HG02943 (cell line): ENCODE results near the gene METTL13.
"Not testable (repeated sequence)": the region's sequence is repeated elsewhere in the genome, so short reads cannot be mapped to it uniquely, and the experiment has no call there.

Source experiments
- ATAC-seq: cut with Tn5 transposase; IDR thresholded peaks from one replicate; pipeline ENCODE4 v1.9.1; 2021; ENCODE audit warnings: mild to moderate bottlenecking, low read depth, moderate library complexity; ENCODE audit not compliant: unreplicated experiment

The METTL13 gene

DNA sequence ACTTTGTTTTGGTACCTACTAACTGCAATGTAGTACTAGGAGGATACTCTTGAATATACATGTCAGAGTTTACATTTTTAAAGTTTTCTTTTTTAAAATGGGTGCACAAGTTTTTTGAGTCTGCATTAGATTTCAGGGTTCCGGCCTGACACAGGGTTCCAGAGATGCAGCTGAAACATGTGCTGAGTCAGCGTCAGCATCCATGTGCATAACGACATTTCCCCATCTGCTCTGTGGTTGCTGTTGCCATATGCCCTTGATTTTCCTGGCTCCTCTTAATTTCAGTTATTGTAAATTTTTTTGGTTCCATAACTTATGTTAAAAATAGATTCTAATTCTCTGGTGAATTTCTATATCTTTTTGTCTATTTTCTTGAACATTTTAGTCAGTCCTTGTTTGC, 12.3 kb upstream of the METTL13 start:
- ATAC-seq, result no peak

DNA sequence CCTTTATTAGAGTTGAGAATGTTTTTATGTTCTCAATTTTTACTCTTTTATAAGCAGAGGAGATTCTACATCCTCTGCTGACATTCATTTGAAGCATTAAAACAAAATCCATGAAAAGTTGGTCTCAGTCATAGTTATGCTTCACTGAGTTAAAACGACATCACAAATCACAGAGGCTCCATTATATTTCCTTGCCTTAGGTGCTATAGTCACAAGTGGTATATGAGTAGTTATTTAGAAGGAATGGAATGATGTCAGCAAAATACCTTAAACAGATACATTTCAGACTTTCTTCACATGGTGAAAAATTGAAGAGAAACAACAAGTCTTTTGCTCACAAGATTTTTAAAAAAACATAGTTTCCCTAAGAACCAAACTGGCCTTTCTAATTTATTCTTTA, 11.7 kb upstream of the METTL13 start:
- ATAC-seq, result no peak

DNA sequence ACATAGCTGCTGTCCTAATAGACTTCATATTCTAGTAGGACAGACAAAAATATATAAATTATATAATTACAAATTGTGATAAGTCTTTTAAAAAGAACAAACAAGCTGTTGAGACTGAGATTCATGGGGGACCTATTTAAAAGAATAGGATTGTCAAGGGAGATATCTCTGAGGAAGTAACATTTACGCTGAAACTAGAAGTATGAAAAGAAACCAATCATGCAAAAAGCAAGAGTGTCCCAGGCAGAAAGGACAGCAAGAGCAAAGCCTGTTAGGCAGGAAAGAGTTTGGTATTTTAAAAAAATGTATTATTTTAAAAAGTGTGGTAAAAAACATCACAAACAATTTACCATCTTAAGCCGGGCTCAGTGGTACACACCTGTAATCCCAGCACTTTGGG, 9.1 kb upstream of the METTL13 start:
- ATAC-seq, result no peak

DNA sequence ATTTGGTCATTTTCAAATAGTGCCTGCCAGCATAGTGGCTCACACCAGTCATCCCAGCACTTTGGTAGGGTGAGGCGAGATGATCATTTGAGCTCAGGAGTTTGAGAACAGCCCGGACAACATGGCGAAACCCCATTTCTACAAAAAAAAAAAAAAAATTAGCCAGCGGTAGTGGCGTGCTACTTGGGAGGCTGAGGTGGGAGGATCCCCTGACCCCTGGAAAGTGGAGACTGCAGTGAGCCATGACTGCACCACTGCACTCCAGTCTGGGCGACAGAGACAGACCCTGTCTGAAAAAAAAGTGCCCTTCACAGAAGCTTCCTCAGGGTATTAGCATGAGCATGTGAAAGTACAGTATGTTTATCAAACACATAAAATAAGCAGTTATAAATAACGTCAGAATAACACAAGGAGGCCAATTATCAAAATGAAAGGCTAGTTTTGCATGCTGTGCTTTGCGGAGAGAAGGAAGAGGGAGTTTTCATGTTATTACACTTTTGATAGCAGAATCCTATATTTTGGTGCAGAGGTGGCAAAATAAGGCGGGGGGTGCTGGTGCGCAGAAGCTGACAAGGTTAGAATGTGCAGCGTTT, 781 bp upstream of the METTL13 start:
- ATAC-seq, result peak; percentile 0

DNA sequence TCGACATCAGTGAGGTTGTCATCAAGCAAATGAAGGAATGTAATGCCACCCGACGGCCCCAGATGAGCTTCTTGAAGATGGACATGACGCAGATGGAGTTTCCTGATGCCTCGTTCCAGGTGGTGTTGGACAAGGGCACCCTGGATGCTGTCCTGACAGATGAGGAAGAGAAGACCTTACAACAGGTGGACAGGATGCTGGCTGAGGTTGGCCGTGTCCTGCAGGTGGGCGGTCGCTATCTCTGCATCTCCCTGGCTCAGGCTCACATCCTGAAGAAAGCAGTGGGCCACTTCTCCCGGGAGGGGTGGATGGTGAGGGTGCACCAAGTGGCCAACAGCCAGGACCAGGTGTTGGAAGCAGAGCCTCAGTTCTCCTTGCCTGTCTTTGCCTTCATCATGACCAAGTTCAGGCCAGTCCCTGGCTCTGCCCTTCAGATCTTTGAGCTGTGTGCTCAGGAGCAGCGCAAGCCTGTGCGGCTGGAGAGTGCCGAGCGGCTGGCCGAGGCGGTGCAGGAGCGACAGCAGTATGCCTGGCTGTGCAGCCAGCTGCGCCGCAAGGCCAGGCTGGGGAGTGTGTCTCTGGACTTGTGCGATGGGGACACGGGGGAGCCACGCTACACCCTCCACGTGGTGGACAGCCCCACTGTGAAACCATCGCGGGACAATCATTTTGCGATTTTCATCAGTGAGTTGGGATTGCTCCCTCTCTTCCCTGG, 2.5 kb downstream of the METTL13 start:
- no peak for ATAC-seq

DNA sequence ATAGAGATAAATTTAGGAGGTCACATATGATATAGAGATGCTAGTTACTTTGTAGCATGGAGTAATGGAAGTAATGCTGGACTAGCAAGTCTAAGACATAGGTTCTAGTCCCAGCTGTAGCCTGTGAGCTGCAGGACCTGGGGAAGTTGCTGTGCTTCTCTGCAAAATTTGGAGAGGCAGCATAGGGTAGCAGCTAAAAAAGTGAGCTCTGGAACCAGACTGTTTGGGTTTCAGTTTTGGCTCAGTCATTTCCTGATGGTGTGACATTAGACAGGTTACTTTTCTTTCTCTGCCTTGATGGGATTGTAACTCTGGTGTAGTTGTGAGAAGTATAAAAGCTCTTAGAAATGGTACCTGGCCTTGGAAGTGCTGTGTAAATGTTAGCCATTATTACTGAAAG, 3.3 kb downstream of the METTL13 start:
- no peak for ATAC-seq

DNA sequence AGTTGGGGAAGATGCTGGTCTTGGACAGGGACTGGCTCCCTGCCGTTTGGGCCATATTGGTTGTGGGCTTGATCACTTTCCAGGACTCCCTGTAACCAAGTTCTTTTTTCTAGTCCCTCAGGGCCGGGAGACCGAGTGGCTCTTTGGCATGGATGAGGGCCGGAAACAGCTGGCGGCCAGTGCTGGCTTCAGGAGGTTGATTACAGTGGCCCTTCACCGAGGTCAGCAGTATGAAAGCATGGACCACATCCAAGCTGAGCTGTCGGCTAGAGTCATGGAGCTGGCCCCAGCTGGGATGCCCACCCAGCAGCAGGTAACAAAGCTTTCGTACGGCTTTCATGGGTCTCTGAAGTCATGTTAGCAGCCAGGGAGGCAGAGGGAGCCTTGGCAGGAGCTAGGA, 4.3 kb downstream of the METTL13 start:
- no peak for ATAC-seq

DNA sequence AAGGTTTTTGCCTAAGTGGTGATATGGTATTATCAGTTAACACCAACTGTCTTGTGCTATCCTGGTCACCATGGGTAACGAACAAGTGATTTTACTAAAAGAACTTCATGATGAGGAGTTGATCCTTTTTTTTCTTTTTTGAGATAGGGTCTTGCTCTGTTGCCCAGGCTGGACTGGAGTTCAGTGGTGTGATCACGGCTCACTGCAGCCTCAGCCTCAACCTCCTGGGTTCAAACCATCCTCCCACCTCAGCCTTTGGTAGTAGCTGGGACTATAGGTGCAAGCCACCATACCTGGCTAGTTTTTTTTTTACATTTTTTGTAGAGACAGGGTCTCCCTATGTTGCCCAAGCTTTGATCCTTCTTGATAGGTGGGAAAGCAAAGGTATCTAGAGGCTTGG, 5.1 kb downstream of the METTL13 start:
- no peak for ATAC-seq

DNA sequence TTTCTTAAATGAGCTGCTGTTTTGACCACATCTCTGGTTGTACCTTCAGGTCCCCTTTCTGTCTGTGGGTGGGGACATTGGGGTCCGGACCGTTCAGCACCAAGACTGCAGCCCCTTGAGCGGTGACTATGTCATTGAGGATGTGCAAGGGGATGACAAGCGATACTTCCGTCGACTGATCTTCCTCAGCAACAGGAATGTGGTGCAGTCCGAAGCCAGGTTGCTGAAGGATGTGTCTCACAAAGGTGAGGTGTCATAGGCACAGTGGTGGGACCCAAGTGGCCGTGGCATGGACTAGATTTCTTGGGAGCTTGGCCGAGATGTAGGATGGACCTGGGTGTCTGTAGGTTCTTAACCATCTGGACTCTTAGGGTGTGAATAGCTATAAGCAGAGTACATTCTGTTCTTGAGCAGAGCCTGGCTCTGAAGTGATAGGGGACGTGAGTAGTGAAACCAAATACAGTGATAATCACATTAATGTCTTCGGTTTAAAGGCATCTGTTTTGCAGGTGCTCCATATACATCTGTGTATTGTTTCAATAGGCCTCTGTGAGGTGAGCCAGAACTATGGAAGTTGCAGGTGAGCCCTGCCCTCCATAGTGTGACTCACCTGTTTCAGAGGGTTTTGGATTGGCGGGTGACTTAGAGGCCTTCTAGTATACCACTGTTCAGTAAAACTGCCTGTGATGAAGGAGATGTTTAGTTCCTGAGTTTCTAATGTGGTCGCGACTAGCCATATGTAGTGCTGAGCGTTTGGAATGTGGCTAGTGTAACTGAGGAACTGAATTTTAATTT, 6.4 kb downstream of the METTL13 start:
- ATAC-seq, result no peak

DNA sequence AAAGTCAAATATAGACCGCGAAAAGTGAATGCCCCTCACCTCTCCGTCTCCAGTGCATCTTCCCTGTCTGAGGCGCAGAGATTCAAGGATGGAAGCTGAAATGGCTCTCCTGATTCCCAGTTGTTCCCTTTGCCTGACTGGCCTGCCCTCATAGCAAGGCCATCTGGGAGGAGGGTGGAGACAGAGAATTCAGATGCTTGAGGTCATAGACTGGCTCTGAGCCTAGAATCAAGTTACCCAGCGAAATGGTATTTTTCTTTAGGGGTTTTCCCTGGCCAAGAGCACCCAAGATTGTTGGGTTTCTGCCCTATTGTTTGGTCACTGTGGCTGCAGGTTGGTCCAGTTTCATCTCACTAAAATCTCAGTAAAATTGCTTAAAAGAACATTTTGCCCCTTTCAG, 7.2 kb downstream of the METTL13 start:
- no peak for ATAC-seq

DNA sequence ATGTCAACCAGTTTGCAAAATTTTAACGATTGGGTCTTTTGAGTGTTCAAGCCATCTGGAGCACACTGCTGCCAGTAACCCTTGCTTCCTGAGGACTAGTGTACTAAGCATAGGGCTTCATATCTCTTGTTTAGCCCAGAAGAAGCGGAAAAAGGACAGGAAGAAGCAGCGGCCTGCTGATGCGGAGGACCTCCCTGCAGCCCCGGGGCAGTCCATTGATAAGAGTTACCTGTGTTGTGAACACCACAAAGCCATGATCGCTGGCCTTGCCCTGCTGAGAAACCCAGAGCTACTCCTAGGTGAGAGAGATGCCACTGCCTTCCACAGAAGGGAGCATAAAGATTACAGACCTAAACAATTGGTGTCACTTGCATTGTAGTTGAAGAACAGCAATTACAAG, 8.9 kb downstream of the METTL13 start:
- no peak for ATAC-seq

DNA sequence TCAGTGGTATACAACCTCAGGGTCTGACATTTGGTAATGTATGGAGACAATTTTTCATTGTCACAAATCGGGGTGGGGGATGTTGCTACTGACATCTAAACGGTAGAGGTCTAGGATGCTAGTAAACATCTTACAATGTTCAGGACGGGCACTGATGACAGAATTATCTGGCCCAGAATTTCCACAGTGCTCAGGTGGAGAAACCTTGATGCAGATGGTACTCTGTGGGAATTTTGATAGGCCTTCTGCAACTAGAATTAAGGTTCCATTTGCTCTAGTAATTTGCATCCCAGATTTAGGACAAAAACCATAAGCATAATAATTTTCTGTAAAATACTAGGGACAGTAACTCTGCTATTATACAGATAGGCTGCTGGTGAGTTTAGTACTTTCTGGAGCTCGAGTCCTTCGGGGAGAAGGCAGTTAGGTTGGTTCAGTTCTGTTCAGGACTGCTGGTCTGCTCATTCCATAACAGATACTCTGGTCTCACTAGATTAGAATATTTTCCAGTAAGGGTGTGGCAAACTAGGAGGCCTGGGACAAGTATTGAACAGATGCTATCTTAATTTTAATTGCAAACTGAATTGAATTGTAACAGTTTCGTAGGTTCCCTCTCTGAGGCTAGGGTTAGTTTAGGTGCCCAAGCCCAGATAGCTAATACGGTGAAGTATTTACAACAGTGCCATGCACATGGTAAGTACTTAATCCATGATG, 11.4 kb downstream of the METTL13 start:
- ATAC-seq, result no peak

DNA sequence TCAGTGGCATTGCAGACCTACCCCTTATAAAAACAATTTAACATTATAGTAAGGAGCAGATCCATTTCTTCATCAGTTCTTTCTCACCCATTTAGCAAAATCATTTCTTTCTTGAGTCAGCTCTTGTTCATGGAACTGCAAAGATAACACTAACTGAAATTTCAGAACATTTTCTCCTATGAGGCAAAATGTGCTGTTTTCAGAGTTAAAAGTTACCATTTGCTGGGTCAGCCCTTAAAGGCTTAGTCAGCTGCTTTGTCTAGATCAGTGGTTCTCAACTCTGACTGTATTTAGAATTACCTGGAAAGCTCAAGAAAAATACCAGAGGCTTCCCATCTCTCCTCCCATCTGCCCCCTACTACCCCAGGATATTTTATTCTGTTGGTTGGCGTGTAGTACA, 12.2 kb downstream of the METTL13 start:
- ATAC-seq, result no peak

DNA sequence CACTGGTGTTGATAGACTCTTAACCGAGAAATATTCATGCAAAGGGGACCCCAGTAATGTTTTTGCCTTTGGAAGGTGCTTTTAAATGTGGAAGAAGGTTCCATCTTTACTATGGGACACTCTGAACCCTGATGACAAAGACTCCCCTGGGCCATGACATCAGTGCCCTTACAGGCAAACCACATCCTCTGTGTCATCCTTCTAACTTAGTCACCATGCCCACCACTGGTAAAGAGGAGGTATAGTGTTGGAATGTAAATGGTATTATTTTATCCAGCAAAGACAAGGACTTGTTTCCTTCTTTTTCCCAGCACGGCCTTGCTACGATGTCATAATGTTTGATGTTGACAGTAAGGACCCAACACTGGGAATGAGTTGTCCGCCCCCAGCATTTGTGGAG, 12.6 kb downstream of the METTL13 start:
- ATAC-seq, result no peak

DNA sequence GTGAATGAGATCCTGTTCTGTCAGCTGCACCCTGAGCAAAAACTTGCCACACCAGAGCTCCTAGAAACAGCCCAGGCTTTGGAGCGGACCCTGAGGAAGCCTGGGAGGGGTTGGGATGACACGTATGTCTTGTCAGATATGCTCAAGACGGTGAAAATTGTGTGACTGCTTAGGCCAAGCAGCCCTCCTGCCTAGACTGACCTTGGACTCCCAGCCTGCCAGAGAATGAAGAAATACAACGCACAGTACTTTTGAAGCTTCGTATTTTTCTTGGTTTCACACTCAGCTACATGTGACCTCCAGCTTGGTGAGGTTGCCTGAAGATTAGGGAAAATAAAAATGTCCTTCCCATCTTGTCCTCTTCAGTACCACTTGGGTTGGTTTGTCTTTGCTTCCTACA, 15.1 kb downstream of the METTL13 start:
- no peak for ATAC-seq

DNA sequence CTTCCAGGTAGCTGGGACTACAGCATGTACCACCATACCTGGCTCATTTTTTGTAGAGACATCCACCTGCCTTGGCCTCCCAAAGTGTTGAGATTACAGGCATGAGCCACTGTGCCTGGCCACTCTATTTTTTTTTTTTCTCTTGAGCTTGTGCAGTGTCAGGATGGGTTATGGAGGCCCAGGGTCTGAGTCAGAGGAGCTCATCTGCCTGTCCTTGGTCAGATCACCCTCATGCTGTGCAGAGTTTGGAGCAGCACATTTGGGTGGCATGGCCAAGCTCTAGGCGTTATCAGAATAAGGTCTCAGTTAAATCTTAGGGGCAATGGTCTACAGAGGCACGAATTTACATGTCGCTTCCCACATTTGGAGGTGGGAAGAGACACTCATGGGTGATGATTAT, 16.9 kb downstream of the METTL13 start:
- ATAC-seq, result no peak

DNA sequence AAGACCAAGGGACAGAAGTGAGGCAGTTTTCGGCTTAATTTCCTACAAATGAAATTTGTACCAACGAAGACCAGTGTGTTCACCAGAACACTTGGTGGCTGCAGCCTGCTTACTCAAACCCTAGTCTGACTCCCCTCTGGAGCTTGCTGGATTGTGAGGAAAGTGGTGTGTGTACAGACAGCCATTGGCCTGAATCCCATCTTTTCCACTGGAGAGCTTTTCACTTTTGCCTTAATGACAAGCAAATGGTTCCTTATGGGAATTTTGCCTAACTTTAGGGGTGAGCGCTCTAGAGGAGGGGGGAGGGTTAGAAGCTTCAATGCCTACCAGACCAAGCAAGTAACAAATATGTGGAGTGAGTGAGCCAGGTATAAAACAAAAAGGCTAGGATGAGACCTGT, 17.3 kb downstream of the METTL13 start:
- no peak for ATAC-seq

DNA sequence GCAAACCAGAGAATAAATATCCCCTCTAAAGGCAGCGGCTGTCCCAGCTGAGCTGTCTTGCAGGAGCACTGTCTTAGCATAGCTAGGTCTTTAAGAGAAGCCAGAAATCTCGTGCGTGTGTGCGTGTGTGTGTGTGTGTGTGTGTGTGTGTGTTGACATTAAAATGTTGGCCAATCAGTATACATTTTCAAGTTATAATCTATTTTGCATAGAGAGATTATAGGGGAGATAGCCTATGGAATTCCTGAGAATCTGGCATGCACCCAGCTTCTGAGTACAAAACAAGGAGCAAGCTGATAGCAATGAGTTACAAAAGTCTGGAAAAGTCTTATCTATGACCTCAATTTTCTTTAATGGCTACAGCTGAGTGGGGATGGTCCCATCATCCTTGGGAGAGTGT, 17.7 kb downstream of the METTL13 start:
- no peak for ATAC-seq

DNA sequence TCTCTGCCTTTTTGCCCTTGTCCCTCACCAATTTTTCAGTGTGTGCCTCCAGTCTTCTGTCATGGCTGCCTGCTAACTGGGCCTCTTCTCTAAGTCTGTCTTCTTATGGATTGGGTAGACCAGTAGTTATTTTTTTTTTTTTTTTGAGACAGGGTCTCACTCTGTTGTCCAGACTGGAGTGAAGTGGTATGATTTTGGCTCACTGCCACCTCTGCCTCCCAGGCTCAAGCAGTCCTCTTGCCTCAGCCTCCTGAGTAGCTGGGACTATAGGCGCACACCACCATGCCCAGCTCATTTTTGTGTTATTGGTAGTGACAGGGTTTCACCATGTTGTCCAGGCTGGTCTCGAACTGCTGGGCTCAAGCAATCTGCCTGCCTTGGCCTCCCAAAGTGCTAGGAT, 18.2 kb downstream of the METTL13 start:
- ATAC-seq, result not testable (repeated sequence)

DNA sequence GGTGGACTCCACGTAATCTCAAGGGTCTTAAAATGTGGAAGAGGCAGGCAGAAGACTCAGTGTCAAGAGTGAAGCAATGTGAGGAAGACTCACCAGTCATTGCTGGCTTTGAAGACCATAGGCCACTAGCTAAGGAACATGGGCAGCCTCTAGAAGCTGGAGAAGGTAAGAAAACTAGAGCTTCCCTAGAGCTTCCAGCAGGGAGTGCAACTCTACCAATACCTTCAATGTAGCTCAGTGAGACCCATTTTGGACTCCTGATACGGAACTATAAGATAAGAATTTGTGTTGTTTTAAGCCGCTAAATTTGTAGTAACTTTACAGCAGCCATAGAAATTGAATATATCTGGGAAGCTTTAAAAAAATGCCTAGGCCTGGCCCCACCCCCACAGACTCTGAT, 18.9 kb downstream of the METTL13 start:
- no peak for ATAC-seq

DNA sequence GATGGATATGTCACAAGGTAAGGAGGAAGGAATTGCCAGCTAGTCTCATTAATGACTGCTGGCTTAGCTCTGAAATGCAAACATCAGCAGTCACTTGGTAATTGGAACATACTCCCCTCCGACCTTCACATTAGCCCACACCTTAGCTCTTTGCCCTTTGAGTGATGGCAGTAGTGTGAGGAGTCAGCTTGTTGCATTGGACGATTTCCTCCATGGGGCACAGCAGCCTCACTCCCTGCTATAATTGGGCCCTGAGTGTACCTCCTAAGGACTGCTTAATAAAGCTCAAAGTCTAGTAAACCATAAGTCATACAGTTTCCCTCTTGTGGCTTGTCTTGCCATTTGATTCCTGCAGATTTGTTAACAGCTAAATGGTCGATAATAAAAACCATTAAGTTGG, 19.4 kb downstream of the METTL13 start:
- no peak for ATAC-seq
